Stimulated activated CD8-positive, alpha-beta memory T cell treated with anti-CD3 and anti-CD28 coated beads, Interleukin-4, amount 100 ng/mL, for 48 hours (primary cell): ENCODE measurements around the gene GAB1.

Experiments used
- DNase-seq: peaks from one replicate; pipeline ENCODE4 v3.0.0-alpha.2; 2020

Gene GAB1

DNA sequence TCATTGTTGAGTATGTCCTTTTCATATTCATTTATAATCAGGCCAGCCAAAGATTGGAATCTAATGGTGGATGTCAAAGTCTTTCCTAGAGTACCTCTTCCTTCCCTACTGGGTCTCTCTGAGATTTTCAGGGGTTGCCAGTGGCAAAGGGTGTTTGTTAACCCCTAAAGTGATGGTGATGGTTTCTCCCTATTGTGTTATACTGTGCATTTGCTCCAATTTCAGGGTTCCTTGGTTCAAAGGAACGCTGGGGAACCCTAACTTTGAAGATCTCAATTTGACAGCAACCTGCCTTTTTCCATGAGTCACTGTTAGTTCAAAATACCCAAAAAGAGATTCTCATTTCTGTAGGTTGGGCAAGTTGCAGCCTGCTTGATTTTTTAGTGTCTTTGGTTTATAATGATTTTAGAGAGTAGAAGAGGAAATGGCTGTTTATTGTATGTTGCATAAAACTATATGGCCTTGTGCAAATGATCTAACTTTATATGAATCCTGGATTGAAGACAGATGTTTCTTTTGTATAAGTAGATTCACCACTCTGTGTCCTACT is 23.0 kb downstream of the GAB1 start:
- DNase-seq = no peak

- DNase-seq = no peak
Measured at GRCh38 chr4:143360838-143361625, 24.4 kb downstream of the GAB1 start.

DNA sequence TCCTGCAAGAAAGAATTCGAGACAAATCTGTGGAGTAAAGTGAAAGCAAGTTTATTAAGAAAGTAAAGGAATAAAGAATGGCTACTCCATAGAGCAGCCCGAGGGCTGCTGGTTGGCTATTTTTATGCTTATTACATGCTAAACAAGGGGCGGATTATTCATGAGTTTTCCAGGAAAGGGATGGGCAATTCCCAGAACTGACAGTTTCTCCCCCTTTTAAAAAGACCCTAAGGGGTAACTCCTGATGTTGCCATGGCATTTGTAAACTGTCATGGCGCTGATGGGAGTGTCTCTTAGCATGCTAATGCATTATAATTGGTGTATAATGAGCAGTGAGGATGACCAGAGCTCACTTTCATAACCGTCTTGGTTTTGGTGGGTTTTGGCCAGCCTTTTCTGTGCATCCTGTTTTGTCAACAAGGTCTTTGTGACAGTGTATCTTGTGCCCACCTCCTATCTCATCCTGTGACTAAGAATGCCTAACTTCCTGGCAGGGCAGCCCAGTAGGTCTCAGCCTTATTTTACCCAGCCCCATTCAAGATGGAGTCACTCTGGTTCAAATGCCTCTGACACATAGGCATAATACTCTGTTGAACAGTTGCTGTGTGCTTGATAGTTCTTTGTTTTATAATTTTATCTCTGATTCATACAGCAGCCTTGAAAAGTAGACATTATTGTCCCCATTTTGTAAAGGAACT is 25.8 kb downstream of the GAB1 start:
- no peak for DNase-seq

GRCh38 chr4:143363332-143363731 is 26.7 kb downstream of the GAB1 start:
- DNase-seq = no peak

DNA sequence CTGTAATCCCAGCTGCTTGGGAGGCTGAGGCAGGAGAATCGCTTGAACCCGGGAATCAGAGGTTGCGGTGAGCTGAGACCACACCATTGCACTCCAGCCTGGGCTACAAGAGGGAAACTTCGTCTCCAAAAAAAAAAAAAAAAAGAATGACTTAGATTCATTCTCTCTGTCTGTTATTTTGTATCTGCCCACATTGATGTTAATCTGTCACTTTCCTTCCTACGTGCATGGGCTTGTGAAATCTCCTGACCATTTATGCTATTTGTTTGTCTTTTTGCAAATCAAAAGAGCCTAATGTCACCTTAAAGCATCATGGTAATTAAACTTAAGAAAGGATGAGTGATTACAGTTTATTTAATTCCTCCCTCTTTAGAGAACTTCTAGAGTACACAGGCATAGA is 27.4 kb downstream of the GAB1 start:
- DNase-seq = no peak

DNA sequence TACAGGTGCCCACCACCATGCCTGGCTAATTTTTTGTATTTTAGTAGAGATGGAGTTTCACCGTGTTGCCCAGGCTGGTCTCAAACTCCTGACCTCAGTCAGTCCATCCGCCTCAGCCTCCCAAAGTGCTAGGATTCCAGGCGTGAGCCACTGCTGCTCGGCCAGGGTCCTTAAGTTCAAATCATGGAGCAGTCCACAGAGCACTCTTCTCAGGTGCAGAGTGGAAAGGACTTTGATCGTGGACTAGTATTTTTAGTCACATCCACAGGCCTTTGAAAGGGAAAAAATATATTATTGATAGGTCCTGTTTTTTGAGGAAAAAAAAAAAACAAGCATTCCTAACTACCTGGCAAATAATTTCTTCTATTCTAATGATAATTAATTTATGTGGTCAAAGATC is 31.2 kb downstream of the GAB1 start:
- DNase-seq = no peak

DNA sequence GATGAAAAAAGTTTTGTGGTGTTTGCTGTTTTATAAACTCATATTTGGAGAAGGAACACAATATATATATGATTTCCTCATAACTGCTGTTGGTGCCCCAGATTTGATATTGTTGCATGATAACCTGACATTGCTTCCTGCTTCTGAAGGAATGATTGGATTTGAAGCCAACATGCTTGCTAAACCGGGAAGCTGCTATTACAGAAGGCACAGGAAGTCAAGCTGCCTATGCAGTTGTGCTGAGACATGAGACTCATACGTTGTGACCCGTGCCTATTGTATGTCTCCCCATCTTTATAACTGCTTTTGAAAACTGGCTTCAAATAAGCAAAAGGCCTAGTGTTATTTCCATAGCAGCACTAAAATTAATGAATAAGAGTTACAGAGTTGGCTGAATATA is 32.9 kb downstream of the GAB1 start:
- DNase-seq = no peak

GRCh38 chr4:143372093-143372915 is 35.6 kb downstream of the GAB1 start:
- DNase-seq = no peak

GRCh38 chr4:143374255-143374654 is 37.6 kb downstream of the GAB1 start:
- no peak for DNase-seq

GRCh38 chr4:143374771-143375170 is 38.1 kb downstream of the GAB1 start:
- no peak for DNase-seq

- no peak for DNase-seq
Measured at GRCh38 chr4:143375326-143376073, 38.8 kb downstream of the GAB1 start.

GRCh38 chr4:143377611-143378099 is 41.0 kb downstream of the GAB1 start:
- no peak for DNase-seq

DNA sequence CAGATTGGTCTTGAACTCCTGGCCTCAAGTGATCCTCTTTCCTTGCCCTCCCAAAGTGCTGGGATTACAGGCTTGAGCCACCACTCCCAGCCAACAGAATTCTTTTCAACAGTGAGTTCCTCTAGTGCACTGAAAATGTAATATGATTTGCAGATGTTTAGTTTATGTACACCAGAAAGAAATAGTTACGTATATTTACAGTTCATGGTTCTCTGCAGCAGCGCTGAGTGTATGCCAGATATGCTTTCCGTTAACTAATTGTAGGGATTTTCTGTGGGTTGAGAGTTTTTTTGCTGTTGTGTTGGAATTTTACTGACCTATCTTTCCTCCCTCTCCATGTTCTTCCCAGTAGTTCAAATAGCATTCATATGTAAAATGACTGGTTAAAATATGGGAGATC is 44.0 kb downstream of the GAB1 start:
- no peak for DNase-seq

- DNase-seq = no peak
Measured at GRCh38 chr4:143381189-143382118, 44.8 kb downstream of the GAB1 start.

- no peak for DNase-seq
Measured at GRCh38 chr4:143382596-143382995, 45.9 kb downstream of the GAB1 start.

GRCh38 chr4:143383005-143383574 is 46.4 kb downstream of the GAB1 start:
- DNase-seq = no peak

GRCh38 chr4:143384381-143384994 is 47.8 kb downstream of the GAB1 start:
- DNase-seq = no peak

- DNase-seq = no peak
Measured at GRCh38 chr4:143386812-143387211, 50.1 kb downstream of the GAB1 start.

DNA sequence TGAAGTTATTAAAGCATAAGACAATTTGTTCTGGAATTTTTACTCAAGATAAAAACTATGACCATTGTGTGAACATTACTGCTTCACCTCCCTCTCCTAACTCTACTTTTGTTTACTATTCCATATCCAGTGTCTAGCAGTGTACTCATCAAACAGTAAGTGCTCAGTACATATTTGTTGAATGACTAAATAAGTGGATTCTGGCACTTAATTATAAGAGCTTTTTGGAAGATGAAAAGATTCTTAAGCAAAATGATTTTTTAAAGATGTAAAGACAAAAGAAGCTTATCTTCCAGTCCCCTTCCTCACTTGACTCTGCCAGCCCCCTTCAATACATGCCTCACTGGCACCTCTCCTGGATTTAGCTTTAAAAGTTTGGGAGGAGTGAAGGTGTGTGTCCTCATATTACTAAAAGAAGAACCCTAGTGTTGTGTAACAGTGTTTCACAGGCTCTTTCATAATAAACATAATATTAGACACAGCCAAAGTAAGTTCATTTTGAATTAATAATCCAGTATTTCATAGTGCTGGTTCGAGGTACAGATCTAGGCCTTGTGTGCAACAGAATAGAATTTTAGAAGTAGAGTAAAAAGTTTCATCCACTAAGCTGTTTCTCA is 53.0 kb downstream of the GAB1 start:
- DNase-seq = no peak

DNA sequence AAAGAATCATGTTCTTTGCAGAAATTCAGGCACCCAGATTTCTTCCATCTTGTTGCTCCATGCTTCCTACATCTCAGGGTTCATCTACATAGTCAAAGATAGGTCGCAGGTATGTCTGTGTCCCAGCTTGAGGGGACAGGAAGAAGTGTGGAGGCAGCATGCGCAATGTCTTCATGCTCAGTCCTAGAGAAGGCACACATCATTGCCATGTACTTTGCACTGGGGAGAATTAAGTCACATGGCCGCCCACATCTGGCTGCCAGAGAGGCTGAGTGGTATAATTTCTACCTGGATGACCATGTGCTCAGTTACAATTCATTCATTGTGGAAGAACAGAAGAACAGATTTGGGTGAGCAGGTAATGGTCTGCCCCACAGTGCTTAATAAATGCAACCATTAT is 54.1 kb downstream of the GAB1 start:
- no peak for DNase-seq
